CMK (cell line): ENCODE data around the gene ZNF224.
"Not testable (repeated sequence)": the region's sequence is repeated elsewhere in the genome, so short reads cannot be mapped to it uniquely, and the experiment has no call there.

Source experiments
- DNase-seq: peaks from one replicate; pipeline ENCODE4 v3.0.0-alpha.2; 2010; ENCODE audit warnings: low read depth

The ZNF224 gene

DNA sequence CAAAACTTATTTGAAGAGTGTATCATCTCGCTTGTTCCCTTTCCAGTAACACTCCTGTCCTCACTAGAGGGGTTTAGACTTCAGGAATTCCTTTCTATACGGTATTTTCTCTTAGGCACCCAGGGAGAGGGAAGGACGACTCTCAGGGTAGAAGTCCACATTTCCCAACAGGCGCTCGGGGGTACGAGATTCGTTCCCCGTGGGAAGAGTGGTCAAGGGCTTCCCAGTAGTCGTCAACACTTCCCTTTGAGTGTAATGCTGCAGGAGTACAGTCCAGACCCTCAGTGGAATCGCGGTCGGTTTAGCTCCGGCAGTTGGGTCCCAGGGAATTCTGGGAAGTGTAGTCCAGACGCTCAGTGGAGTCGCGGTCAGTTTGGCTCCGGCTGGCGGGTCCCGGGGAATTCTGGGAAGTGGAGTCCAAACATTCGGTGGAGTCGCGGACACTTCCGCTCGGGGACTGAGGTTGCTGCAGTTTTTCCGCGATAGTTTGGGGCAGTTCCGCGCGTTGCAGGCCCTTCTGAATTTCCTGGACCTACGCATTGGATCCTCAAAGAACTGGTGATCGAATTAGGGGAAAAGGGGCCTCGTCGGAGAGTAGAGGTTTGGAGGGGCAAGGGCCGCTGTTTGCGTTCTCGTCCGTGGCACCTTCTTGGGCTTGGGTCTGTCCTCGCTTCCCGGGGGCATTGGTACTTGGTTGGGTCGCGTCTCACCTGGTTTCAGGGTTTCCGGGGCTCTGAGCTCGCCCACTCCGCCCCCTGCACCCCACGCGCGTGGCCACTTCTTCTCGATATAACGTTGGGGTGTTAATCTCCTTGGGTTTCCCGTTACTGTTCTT, at the start of gene ZNF224:
Gene ZNF224 (plus strand): TSS at position 431 of the 835 bp plus-strand sequence. CDS start 3,513 bp downstream, outside the sequence.
- DNase-seq: peak; percentile 85

DNA sequence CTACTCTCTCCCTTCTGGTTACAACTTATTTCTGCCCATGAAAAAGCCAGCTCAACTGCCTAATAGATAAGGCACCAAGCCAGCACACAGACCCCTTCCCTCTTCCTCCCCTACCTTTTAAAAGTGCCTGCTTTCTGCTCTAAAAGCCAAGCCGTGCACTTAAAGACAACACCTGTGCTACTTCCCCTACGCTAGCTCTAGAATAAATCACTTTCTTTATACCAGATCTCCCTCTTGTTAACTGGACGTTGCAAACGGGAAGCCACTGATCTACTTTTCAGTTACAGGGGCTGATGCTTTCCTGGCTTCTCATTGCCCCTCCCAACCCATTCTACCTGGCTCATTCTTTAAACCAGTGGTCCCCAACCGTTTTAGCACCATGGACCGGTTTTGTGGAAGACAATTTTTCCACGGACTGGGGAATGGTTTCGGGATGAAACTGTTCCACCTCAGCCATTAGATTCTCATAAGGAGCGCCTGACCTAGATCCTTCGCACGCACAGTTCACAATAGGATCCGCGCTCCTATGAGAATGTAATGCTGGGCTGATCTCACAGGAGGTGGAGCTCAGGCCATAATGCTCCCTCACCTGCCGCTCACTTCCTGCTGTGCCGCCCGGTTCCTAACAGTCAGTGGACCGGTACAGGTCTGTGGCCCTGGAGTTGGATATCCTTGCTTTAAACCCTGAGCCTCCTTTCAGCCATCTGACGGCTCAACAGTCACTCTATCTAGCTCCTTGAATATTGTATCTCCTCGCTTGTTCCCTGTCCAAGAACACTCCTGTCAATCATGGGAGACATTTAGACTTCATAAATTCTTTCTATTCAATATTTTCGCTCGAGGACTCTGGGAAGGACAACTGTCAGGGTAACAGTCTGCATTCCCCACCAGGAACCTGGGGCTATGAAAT, 43.2 kb upstream of the ZNF224 start:
- DNase-seq: no peak

DNA sequence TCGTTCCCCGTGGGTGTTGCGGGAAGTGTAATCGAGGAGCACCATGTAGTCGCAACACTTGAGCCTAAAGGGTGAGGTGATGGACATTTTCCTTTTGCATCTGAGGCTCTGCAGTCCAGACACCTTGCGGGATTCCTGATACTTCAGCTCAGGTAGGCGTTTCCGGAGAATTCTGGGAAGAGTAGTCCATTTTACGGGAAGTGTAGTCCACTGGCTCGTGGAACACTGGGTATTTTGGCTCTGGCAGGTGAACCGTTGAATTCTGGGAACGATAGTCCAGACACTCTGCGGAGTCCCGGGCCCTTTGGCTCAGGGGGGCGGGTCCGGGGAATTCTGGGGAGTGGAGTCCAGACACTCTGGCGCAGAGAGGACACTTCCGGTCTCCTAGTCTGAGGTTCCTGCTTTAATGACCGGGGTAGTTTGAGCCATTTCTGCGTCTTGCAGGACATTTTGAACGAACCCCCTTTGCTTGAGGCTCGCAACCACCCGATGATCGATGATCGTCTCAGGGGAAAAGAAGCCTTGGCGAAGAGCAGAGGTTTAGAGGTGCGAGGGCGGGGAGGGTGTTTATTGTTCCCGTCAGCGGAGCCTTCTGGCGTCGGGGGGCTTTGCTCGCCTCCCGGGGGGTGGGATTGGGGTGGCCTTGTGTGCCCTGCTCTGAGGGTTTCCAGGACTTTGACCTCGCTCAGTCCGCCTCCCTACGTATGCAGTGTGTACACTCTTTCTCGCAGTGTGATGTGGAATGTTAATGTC, 42.3 kb upstream of the ZNF224 start, which contains the start of gene ZNF223:
Gene ZNF223 (plus strand): TSS at position 387 of the 753 bp plus-strand sequence. CDS start 3,141 bp downstream, outside the sequence.
- DNase-seq: peak; percentile 79

DNA sequence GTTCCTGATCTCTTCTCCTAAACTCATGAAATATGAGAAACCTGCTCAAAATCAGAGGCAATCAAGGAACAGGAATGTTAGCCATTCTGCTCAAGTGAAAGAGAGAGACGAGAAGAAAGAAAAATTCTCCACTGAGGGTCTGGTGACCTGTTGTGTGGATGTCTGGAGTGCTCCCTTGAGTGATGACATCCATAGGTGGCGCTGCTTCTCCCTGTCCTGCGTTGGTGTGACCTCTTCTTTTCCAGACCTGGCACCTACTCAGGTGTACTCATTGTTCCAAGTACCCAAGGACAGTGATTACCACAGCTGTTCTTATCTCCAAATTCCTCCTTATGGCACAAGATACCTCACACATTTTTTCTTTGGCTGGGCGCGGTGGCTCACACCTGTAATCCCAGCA, 38.3 kb upstream of the ZNF224 start:
- no peak for DNase-seq

DNA sequence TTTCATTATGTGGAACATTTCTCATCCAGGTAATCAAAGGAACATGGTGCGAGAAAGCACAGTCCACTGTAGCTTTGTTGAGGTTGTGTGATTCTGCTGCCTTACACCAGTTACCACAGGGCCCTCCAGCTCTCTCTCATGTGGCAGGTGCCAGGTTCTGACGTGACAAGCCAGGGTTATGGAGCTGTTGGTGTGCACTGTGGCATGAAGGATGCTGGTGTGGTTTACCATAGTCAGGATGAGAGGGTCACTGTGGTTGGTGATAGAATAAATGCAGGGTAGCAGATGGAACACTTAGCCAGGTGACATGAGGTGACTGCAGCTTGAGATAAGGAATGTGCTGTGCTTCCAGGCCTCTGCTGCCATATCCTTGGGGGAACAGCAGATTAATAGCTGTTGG, 34.9 kb upstream of the ZNF224 start:
- DNase-seq: no peak

DNA sequence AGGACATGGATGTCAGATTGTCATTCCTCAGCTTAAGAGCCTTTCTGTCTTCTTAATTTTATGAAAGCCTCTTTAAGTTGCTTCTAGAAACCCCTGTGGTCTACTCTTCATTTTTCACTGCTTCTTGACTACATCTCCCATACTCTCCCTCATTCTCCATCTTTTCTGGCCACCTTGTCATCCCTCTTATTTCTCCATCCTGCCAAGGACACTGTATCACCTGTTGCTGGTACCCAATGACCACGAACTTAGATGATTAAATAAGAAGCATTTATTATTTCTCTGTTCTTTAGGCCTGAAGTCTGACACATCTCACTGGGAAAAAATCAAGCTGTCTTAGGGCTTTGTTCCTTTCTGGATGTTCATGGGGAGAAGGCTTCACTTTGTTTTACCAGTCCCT, 33.1 kb upstream of the ZNF224 start:
- no peak for DNase-seq

DNA sequence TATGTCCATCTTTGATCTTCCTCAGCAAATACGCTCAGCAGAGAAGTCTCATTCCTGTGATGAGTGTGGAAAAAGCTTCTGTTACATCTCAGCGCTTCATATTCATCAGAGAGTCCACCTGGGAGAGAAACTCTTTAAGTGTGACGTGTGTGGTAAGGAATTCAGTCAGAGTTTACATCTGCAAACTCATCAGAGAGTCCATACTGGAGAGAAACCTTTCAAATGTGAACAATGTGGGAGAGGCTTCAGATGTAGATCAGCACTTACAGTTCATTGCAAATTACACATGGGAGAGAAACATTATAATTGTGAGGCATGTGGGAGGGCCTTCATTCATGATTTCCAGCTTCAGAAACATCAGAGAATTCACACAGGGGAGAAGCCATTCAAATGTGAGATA, 27.9 kb upstream of the ZNF224 start:
- no peak for DNase-seq

DNA sequence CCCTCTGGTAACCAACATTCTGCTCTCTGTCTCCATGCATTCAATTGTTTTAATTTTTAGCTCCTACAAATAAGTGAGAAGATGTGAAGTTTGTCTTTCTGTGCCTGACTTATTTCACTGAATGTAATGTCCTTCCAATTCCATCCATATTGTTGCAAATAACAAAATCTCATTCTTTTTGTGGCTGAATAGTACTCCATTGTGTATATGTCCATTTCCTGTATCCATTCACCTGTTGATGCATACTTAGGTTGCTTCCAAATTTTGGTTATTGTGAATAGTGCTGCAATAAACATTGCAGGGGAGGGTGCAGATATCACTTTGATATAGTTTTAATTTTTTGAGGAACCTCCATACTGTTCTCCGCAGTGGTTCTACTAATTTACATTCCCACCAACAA, 24.7 kb upstream of the ZNF224 start:
- DNase-seq: no peak

DNA sequence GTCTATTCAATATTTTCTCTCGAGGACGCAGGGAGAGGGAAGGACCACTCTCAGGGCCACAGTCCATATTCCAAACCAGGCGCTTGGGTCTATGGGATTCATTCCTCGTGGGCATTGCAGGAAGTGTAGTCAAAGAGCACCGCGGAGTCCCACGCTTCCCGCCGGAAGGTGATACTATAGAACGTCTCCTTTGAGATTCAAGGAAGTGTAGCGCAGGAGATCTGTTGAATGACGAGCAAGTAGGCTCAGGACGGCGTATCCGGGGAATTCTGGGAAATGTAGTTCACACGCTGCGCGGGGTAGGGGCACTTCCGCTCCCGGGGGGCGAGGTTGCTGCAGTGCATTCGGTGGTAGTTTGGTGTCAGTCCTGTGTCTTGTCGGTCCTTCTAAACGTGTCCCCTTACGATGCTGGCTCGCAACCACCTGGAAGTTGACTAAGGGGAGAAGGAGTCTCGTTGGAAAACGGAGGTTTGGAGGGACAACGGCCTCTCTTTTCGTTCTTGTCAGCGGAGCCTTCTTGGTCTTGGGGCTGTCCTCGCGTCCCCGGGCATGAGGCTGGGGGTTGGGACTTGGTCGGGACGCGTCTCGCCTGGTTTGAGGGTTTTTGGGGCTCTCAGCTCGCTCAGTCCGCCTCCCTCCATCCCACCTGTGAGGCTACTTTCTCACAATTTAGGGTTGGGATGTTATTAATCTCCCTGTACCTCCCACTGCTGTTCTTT, 22.2 kb upstream of the ZNF224 start, which contains the start of gene ZNF284:
Gene ZNF284 (plus strand): TSS at position 336 of the 719 bp plus-strand sequence. CDS start 4,231 bp downstream, outside the sequence.
- peak; percentile 82 for DNase-seq

DNA sequence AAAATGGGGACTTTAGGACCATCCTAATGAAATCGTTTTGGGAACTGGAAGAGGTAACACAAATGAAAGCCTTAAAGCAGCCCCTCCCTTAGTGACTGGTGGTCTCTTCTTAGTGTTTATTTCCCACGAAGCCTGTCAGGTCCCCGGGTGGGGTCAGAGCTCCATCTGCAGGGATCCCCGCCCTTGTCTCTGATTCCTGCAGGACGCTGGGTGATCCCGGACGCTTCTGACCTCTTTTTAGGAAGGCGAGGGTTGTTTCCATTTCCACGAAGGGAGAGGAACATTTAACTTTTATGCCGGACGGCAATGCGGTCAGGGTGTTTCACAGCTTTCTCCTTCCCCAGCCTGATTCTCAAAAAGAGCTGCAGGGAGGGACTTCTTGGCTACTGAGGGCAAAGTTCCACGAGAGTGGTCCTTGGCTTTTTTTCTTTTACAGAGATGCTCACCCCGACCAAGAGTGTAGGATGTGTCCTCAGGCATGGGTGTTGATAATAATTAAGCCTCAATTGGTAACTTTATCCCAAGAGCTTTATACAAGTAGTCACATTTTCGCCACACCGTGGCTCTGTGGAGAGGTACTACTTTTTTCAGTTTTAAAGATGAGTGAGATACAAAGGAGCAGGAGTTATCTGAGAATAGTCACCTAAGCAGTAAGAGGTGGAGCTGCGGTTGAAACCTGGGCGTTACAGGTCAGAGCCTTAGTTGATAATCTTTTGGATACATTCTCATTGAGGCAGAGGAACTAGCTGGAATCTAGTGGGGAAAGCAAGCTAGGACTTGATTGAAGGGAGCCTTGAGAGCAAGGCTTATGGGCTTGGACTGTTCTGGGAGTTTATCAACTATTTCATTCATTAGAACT, 21.4 kb upstream of the ZNF224 start:
- DNase-seq: no peak

DNA sequence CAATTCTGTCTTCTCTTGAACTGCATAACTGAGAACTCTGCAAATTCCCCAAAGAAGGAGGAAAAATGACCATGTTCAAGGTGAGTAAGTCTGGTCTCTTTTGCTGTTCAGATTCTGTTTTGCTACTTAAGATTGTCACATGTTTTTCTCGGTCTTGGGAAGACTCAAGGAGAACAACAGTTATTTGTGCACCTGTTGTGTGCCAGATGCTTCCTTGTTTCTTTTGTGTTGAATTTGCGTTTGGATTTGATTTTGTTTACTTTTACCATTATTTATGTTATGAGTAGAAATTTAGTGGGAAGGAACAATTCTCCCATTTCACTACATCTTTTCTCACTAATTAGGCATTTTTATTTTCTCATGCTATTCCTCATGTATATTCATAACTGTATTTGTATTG, 17.8 kb upstream of the ZNF224 start:
- DNase-seq: no peak

DNA sequence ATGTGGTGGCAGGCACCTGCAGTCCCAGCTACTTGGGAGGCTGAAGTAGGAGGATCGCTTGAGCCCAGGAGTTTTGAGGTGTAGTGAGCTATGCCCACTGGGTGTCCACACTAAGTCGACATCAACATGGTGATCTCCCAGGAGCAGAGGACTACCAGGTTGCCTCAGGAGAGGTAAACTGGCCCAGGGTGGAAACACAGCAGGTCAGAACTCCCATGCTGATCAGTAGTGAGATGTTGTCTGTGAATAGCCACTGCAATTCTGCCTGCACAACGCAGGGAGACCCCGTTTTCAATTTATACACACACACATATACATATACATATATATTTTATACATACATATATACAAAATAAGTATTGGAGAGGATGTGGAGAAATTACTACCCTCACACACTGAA, 2.1 kb upstream of the ZNF224 start:
- DNase-seq: no peak

DNA sequence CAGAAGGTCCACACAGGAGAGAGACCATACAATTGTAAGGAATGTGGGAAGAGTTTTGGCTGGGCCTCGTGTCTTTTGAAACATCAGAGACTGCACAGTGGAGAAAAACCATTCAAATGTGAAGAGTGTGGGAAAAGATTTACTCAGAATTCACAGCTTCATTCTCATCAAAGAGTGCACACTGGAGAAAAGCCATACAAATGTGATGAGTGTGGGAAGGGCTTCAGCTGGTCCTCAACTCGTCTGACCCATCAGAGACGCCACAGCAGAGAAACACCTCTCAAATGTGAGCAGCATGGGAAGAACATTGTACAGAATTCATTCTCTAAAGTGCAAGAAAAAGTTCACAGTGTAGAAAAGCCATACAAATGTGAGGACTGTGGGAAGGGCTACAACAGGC, 13.6 kb downstream of the ZNF224 start:
- DNase-seq: no peak

DNA sequence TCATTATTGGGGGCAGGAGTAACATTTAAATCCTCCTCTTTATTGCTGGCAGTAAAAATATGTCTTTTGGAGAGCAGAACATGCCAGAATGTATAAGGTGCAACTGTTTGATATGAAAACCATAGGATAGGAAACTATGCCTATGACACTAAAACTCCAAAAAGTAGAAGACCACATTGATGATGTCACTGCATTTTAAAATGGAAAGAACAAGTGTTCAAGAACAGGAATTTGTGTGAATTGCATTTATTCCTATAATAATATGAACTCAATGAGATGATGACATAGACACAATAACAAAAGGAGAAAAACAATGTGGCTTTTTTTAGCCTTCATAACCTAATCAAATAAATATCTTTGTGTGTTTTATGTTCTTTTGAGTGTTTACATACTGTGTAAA, 15.3 kb downstream of the ZNF224 start:
- no peak for DNase-seq

DNA sequence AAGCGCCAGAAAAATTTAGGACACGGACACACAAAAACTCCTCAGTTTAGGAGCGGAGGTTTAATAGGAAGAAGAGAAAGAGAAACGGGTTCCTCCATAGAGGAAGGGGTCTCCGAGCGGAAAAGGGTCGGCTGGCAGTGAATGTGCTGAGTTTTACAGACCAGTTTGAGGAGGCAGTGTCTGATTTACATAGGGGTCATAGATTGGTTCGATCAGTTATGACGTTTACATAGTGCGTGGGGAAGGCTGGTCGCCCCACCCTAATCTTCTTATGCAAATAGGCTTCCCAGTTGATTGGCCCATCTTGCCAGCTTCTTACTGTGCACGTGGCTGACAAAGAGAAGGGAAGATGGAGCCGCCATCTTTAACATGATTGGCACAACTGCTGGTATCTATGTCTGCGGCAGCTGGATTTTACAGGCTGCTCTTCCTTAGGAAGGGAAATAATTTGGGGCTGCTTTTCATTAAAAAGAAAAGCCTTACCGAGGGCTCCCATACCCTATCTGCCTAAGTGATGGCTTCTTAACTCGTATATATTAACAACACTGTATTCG, 17.8 kb downstream of the ZNF224 start:
- DNase-seq: no peak

DNA sequence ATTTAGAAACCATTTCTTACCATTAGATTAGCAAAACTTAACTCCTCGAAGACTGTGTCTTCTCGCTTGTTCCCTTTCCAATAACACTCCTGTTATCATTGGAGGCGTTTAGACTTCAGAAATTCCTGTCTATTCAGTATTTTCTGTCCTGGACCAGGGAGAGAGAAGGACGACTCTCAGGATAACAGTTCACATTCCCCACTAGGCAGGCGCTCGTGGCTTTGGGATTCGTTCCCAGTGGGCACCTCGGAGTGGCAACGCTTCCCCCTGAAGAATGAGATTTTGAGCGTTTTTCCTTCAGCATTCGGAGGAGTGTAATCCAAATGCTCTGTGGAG, 18.6 kb downstream of the ZNF224 start:
- no peak for DNase-seq

DNA sequence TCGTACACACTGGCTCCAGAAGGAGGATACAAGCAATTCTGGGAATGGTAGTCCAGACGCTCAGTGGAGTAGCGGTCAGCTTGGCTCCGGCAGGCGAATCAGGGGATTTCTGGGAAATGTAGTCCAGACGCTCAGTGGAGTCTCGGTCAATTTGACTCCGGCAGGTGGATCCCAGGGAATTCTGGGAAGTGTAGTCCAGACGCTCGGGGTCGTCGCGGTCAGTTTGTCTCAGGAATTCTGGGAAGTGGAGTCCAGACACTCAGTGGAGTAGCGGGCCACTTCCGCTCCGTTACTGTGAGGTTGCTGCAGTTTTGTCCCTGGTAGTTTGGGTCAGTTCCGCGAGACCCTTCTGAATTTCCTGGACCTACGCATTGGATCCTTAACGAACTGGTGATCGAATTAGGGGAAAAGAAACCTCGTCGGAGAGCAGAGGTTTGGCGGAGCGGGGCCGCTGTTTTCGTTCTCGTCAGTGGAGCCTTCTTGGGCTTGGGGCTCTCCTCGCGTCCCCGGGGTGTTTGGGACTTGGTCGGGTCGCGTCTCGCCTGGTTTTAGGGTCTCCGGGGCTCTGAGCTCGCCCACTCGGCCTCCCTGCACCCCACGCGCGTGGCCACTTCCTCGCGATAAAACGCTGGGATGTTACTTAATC, 19.1 kb downstream of the ZNF224 start, which contains the start of gene ZNF225:
Gene ZNF225 (plus strand): TSS at position 262 of the 646 bp plus-strand sequence. CDS start 2,429 bp downstream, outside the sequence.
- peak; percentile 95 for DNase-seq

DNA sequence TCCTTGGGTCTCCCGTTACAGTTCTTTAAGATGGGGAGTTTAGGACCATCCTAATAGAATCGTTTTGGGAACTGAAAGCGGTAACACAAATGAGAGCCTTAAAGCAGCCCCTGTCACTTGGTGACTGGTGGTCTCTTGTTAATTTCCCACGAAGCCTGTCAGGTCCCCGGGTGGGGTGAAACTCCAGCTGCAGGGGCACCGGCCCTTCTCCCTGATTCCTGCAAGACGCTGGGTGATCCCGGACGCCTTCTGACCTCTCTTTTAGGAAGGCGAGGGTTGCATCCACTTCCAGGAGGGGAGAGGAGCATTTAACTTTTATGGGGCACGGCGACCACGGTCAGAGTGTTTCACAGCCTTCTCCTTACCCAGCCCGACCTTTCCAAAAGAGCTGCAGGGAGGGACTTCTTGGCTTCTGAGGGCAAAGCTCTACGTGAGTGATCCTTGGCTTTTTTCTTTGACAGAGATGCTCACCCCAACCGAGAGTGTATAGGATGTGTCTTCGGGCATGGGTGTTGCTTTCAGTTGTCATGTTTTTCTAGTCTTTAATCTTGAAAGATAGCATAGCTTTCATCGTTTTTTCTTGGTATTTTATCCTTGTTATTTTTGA, 19.7 kb downstream of the ZNF224 start:
- no peak for DNase-seq

DNA sequence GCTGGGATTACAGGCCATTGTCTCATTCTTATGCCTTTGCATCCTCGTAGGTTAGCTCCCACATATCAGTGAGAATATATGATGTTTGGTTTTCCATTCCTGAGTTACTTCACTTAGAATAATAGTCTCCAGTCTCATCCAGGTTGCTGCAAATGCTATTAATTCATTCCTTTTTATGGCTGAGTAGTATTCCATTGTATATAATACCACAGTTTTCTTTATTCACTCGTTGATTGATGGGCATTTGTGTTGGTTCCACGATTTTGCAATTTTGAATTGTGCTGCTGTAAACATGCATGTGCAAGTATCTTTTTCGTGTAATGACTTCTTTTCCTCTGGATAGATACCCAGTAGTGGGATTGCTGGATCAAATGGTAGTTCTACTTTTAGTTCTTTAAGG, 27.0 kb downstream of the ZNF224 start:
- not testable (repeated sequence) for DNase-seq
